SKM-1 (cell line): ENCODE results near the gene TAS1R3.
"Not testable (repeated sequence)": the region's sequence is repeated elsewhere in the genome, so short reads cannot be mapped to it uniquely, and the experiment has no call there.

Source experiments
- DNase-seq: peaks from one replicate; lab custom pipeline; 2025; ENCODE audit not compliant: unreplicated experiment; lab: John Stamatoyannopoulos, UW

The TAS1R3 gene

DNA sequence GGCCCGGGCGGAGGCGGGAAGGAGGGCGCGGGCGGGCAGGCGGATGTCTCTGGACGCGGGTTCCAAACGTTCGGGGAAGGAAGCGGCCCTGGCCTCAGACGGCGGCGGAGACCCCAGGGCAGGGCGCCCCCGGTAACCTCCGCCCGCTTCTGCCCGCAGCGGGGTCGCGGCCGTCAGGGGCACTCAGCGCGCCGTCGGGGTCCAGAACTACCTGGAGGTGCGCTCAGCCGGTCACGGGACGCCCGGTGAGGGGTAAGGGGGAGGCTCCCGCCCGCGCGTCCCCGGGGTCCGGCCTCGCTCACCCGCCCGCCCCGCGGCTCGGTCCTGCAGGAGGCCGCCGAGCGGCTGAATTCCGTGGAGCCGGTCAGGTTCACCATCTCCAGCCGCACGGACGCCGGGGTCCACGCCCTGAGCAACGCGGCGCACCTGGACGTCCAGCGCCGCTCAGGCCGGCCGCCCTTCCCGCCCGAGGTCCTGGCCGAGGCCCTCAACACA, 22.3 kb upstream of the TAS1R3 start:
- no peak for DNase-seq

DNA sequence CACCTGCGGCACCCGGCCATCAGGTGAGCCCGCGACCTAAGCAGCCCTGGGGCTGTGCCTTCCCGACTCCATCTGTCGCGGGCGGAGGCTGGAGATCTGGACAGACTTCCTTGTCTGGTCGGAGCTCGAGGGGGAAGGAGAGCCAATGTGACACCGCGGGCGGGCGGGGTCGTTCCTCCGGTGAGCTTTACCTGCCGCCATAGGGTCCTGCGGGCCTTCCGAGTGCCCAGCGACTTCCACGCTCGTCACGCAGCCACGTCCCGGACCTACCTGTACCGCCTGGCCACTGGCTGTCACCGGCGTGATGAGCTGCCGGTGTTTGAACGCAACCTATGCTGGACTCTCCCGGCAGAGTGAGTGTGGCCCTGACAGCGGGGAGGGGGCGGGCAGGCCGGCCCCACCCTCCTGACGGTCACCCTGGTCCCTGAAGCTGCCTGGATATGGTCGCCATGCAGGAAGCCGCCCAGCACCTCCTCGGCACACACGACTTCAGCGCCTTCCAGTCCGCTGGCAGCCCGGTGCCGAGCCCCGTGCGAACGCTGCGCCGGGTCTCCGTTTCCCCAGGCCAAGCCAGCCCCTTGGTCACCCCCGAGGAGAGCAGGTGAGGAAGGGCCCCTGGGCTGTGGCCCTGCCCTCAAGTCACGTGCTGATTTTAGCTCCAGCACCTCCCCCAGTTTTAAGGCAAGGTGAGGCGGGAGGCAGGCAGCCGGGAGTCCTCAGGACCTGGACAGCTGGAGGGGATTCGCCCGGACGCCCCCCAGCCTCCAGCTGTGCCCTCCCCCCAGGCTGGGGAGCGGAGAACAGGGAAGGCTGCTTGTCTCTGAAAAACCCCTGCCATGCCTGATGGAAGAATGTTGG, 21.6 kb upstream of the TAS1R3 start:
- DNase-seq = no peak

DNA sequence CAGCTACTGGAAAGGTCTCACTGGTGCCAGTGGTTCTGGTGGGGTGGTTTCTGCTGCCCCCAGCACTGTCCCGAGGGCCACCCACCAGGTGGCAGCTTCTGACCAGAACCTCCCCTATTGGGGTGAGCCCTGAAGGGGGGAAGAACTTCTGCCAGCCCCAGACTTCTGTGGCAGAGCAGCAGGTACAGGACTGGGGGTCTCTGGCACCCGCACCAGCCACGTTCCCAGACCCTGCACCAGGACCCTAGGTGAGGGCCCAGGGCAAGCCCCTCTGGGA, 21.0 kb upstream of the TAS1R3 start:
- DNase-seq = no peak

DNA sequence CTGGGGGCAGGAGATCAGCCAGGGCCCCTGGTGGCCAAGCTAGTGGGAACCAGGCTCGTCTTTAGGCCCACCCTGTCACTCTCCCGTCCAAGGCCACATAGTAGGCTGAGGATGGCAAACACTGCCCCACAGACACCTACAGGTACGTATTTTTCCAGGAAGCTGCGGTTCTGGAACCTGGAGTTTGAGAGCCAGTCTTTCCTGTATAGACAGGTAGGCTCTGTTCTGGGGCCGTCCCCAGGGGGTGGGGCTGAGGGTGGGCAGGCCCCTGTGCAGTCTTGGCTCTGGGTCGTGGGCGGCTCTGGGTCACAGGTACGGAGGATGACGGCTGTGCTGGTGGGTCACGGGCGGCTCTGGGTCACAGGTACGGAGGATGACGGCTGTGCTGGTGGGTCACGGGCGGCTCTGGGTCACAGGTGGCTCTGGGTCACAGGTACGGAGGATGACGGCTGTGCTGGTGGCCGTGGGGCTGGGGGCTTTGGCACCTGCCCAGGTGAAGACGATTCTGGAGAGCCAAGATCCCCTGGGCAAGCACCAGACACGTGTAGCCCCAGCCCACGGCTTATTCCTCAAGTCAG, 20.5 kb upstream of the TAS1R3 start:
- no peak for DNase-seq

DNA sequence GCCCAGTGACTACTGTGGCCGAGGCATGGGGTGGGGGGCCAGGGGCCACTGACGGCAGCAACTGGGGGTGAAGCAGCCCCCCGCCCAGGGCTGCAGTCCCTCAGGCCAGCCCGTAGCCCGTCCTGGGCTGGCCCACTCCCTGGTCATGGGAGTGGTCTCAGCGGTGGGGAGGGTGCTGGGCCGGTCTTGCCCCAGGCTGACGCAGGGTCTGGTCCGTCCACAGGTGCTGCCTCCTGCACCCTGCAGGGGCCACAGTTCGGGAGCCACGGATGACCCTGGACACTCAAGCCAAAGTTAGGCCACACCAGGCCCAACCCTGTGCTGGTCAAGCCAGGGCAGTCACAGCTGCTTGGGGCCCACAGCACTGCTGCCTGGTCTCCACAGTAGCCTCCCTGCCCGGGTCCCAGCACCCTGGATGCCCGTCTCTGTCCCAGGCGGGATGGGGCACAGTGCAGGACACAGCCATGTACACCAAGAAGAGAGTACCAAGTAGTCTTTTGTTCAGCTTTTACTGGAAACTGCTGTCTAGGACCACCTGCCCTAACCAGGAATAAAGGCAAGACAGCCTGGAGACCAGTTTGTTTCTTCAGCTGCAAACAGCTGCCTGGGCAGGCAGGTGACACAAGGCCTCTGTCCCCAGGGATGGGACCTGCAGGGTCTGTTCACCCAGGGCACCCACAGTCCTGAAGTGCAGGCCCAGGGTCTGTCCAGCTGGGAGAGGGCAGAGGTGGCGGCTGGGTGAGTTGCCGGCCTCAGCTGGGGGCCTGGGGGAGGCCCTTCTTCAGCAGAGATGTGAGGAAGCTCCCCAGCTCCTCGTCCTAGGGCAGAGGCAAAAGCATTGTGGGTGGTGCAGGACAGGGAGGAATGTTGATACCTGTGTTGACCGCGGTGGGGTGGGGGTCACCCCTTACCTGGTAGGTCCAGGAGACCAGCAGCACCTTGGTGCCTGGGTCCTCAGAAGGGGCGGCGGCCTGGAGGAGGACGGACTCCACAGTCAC, 19.7 kb upstream of the TAS1R3 start:
- no peak for DNase-seq

DNA sequence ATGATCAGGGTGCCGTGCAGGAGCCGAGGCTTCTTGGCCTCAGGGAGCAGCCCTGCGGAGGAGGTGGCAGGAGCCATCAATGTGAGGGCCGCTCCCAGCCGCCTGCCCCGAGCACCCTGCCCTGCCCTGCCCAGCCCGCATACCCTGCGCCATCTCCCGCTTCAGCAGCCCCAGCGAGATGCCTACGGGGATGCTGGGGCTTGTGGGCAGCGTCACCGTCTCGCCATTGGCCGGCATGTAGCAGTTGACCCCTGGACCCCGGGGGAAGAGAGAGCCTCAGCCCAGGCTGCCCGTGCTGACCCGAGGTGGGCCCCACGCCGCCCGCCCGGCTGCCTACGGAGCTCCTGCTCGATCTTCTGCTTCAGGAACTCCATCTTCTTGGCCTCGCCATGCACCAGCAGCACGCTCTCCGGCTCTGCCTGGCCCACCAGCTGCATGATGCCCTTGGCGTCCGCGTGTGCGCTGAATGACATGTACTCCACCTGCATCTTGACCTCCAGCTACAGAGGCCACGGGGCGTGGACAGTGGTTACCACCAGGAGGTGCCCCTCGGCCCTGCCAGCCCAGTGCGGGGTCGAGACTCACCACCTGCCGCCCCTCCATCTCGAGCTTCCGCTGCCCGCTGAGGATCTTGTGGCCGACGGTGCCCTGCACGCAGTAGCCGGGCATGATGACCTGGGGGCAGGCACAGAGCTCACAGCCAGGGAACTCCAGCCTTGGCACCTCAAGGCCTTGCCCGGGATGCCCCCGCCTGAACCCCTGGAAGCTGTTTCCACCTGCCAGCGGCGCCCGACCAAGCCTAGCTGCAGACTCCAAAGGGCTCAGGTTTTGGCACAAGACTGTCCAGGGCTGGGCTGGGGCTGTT, 18.4 kb upstream of the TAS1R3 start:
- DNase-seq = no peak

DNA sequence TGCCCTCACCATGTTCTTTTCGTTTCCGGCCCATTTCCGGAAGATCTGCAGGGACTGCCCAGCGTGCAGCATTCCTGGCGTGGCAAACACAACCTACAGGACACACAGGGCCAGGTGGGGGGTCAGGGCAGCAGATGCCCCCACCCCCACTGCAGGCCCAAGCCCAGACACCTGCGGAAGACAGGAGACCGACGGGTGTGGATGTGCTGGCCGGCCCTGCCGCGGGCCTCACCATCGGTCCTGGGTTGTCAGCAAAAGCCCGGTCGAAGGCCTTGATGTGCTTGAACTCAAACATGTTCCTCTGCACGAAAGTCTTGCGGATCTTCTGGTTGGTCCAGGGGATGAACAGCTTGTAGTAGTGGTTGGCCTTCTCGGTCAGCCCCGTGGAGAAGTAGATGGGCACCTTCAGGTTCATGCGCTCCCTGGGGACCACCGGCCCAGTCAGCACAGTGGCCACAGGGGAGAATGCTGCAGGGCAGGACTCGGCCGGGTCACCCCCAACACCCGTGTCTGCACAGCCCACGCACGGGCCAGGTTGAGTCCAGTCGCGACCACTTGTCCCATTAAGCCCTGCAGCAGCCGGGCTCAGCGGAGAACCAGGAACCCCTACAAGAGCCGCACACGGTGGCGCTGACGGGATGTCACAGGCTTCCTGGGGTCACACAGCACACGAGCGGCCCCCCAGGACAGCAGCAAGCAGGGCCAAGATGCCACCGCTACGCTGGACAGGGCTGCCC, 17.4 kb upstream of the TAS1R3 start:
- DNase-seq = no peak

DNA sequence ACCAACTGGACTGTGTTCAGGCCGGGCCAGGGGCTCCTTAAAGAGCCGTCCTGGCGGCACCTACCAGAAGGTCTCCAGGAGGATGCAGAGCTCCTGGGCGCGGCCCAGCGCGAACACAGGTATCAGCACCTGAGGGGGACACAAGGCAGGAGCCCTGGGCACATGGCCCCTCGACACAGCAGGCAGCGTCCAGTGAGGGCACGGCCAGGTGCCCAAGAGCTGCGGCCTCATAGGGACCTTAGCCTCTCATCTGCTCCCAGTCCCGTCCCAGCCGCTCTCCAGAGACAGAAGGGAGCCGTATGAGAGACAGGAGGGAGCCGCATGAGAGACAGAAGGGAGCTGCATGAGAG, 16.9 kb upstream of the TAS1R3 start:
- DNase-seq = no peak

DNA sequence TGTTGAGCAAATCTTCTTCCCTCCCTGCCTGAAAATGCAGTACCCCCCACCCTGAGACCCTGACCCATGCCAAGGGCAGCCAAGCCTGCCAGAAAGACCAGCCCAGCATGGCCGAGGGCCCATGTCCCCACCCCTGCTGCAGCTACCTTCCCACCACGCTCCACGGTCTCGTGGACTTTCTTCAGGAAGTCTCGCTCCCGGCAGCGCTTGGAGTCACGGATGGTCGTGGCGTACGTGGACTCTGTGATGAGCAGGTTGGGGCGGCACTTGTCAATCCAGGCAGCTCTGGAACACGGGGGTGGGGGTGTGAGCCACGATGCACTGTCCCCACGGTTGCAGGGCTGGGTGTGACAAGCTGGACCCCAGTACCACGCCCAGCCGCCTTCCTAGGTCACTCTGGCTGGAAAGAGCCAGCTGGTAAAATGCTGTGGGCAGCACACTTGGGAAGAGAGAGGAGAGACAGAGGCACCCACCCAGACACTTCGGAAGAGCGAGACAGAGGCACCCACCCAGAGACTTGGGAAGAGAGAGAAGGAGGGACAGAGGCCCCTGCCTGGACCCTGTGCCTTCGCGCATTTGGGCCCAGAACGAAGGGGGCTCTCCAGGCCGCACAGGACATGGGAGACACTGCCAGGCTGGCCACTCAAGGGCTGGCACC, 16.3 kb upstream of the TAS1R3 start:
- DNase-seq = no peak

DNA sequence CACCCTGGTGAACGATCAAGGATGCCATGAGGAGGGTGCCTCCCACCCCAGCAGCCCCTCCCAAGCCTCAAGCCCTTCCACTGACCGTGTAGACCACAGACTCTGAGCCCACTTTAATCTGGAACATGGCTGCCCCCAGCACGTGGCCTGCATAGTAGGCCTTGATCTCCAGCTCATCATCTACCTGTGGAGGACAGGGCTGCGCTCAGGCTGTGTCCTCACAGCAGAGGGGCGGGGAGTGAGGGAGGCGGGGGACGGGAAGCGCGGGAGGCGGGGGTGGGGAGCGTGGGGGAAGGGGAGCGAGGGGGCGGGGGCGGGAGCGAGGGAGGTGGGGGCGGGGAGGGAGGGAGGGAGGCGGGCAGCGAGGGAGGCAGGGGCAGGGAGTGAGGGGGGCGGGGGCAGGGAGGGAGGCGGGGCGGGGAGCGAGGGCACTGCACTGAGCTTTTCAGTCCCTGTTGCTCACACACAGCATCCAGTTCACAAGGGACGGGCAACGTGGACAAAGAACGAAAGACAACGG, 15.6 kb upstream of the TAS1R3 start:
- no peak for DNase-seq

DNA sequence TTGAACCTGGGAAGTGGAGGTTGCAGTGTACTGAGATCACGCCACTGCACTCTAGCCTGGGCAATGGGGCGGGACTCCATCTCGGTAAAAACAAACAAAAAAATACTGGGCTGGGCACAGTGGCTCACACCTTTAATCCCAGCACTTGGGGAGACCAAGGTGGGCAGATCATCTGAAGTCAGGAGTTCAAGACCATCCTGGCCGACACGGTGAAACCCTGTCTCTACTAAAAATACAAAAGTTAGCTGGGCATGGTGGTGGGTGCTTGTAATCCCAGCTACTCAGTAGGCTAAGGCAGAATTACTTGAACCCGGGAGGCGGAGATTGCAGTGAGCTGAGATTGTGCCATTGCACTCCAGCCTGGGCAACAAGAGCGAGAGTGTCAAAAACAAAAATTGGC, 14.9 kb upstream of the TAS1R3 start:
- DNase-seq = not testable (repeated sequence)

DNA sequence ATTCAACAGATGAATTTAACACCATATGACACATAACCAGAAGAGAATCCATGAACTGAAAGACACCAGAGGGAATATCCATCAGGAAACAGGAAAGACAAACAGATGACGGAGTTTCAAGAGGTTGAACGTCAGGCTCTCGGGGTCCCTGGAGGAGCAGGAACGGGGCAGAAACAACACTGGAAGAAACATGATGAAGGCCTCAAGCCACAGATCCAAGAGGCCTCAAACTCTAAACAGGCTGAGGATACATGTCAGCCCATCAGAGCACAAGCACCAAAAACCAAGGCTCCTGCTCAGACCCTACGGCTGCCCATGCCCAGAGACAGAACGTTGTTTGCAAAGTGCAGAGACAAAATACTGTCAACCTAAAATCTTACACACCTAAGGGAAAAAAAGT, 13.7 kb upstream of the TAS1R3 start:
- DNase-seq = no peak

DNA sequence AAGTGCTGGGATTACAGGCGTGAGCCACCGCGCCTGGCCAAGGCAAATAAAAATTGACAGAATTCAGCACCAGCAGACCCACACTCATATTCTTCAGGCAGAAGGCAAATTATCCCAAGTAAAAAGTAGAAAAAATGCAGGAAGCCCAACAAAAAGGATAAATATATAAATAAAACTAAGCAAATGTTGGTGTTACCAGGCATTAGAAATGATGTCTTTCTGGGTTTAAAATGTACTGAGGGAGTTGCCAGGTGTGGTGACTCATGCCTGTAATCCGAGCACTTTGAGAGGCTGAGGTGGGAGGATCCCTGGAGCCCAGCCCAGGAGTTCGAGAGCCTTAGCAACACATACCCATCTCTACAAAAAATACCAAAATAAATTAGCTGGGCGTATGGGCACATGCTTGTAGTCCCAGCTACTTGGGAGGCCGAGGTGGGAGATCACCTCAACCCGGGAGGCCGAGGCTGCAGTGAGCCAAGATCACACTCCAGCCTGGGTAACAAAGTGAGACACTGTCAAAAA, 12.9 kb upstream of the TAS1R3 start:
- no peak for DNase-seq

DNA sequence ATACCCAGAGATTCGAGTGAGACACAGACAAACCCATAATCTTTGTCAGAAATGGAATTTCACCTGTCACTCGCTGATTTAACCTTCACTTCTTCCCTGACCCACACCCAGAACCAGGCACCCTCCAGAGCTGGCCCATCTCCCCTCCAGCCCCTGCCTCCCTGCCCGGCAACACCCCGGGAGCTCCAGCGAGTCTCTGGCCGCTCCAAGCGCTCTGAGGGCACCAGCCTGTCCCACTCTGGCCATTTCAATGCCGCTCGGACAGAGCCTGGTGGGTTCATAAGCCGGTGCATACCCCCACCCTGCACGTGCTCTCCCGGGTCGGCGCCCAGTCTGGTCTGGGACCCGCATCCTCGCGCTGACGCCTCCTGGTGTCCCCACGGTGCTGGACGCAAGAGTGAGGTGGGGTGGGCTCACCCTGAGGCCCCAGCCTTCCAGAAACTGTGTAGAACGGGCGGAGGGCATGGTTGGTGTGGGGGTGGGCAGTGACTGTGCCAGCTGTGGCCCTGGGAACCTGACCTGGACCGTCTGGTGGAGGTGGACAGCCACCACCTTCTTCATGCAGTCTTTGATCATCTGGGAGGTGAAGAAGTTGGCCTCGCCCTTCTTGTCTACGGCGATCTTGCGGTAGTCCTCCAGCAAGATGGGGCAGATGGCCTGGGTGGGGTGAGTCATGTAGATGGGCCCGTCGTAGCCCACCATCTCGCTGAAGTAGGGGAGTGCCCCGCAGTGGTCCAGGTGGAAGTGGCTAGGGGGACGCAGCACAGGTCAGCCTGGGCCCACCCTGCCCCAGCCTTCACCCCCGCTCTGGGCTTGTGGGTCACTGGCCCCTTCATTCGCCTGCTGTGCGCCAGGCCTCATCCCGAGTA, 12.1 kb upstream of the TAS1R3 start:
- no peak for DNase-seq

DNA sequence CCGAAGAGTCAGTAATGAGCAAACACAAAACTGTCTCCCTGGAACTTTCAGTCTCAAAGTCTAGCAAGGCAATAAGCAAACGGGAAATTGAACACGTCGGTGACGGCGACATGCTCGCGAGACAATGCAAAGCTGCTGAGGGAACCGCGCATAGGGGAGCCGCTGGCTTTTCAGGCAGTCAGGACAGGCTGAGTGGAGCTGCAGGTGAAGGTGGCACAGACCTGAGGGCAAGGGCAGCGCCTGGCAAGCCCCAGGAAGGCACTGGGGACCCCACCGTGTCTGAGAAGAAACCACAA, 11.5 kb upstream of the TAS1R3 start:
- DNase-seq = no peak

DNA sequence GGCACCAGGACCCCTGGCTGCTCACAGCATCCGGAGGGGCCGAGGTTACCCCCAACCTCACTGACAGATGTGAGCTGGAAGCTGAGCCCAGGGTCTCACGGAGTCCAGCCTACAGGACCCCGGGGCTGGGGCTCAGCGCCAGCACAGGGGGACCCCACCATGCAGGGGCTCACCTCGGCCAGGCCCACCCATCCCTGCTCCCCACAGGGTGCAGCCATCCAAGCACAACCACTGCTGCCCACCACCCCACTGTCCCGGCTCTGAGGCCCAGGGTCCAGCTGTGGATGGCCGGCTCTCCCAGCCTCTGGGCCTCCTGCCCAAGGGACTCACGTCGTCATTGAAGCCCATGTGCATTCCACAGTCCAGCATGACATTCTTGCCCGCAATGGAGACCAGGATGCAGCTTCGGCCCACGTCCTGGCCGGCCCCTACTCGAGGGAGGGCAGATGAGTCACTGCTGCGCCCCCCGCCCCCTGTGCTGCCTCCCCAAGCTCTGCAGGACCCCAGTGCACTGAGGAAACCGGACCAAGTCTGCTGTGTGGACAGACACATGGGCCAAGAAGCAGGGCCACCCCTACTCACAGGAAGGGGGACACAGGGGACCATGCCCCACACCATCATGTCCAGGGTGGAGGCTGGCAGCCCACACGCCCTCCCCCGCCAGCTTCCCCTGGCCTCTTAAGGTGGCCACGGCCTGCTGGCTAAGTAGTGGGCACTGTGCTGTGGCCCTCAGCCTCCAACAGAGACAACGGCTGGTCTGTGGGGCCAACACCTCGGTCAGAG, 10.2 kb upstream of the TAS1R3 start:
- no peak for DNase-seq

DNA sequence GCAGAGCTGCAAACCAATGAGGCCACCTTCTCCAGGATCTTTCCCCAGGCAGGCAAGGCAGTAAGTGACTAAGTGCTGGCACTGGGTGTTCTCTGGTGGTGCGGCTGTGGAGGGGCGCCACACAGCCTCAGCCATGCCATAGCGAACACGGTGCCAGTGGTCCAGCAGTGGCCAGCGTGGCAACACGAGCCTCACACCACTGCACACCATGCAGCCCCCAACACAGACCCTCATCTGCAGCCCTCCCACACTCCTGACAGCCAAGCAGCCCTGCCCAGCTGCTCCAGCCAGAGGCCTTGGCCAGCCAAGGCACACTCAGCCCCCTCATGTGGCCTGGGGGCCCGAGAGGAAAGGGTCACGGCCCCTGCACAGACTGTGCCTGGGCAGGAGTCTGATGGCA, 9.6 kb upstream of the TAS1R3 start:
- no peak for DNase-seq

DNA sequence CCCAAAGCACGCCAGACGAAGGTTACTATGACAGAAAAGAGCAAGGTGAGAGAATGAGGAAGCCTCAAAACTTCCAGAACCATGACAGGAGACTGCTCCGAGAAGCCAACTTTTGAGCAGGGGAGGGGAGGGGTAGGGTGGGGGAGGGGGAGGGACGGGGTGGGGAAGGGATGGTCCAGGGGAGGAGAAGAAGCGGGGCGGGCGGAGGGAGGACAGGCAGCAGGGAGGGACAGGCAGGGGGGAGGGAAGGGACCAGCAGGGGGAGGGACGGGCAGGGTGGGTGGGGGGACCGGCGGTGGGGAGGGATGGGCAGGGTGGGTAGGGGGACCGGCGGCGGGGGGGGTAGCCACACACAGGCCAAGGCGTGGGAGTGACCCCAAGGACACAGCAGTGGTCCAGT, 8.7 kb upstream of the TAS1R3 start:
- DNase-seq = no peak
